Ishikawa (cell line): ENCODE measurements around the gene PHF13.

Experiments
- TAF1 ChIP-seq: IDR thresholded peaks from 2 replicates; pipeline ENCODE4 v1.6.1; 2012; ENCODE audit warnings: low read depth, mild to moderate bottlenecking
- TF ChIP-seq, protein P1 (sequence below): IDR thresholded peaks from 2 replicates; pipeline ENCODE4 v1.6.1; 2012; ENCODE audit warnings: low read depth, mild to moderate bottlenecking

DNA sequence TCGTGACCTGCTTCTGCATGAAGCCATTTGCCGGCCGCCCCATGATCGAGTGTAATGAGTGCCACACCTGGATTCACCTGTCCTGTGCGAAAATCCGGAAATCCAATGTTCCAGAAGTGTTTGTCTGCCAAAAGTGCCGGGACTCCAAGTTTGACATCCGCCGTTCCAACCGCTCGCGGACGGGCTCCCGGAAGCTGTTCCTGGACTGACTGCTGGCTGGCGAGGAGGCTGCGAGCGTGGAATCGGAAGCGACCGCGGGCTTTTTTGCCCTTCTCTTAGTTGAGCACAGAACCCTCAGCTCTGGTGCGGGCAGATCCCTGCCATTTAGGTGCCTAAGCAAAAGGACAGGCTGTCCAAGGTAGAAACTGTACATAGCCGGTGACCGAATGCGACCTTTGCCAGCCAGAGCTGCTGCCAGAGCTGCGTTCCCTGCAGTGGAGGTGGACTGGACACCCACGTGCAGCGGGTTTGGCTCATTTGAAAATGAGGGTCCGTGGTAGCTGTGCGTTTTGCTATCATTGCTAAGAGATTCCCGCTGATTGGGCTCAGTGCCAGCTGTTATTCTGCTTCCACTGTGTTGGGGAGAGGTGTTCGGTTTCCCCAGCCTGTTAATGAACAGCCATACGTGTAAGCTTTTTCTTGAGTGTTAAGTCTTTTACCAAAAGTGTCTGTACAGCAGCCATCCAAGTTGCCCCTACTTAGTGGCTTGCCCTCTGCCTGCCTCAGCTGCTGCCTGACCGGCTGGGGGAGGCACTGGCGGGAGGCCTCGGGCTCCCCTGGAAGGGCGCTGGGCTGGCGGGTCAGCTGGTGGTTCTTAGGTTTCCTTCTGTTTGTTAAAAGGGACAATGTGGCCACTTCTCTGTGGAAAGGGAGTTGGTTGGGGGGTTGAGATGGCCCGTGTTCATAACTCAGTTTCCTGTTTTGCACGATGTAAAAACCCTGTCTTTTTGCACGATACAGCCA, 8.2 kb downstream of the PHF13 start:
- no peak for TF ChIP-seq TAF1
- TF ChIP-seq, protein P1, sequence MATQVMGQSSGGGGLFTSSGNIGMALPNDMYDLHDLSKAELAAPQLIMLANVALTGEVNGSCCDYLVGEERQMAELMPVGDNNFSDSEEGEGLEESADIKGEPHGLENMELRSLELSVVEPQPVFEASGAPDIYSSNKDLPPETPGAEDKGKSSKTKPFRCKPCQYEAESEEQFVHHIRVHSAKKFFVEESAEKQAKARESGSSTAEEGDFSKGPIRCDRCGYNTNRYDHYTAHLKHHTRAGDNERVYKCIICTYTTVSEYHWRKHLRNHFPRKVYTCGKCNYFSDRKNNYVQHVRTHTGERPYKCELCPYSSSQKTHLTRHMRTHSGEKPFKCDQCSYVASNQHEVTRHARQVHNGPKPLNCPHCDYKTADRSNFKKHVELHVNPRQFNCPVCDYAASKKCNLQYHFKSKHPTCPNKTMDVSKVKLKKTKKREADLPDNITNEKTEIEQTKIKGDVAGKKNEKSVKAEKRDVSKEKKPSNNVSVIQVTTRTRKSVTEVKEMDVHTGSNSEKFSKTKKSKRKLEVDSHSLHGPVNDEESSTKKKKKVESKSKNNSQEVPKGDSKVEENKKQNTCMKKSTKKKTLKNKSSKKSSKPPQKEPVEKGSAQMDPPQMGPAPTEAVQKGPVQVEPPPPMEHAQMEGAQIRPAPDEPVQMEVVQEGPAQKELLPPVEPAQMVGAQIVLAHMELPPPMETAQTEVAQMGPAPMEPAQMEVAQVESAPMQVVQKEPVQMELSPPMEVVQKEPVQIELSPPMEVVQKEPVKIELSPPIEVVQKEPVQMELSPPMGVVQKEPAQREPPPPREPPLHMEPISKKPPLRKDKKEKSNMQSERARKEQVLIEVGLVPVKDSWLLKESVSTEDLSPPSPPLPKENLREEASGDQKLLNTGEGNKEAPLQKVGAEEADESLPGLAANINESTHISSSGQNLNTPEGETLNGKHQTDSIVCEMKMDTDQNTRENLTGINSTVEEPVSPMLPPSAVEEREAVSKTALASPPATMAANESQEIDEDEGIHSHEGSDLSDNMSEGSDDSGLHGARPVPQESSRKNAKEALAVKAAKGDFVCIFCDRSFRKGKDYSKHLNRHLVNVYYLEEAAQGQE, result no peak
